Cardiac septum (tissue), 1 donor: ENCODE results near the gene CLCC1. TPM values are rescaled to one million over a fixed set of nuclear protein-coding genes. Genes with fewer than 3 reads are reported as not detected.
"Not testable (repeated sequence)": the region's sequence is repeated elsewhere in the genome, so short reads cannot be mapped to it uniquely, and the experiment has no call there.

ENCODE experiments used
- DNase-seq: peaks from one replicate; pipeline ENCODE4 v3.0.0-alpha.2; 2020; ENCODE audit warnings: low spot score
- intact Hi-C: fragments of 100-400 bp; cut with DNase I; formaldehyde crosslinking; loops from one replicate; pipeline ENCODE4 v1.14.0; 2022
- total RNA-seq: library from RNA; stranded (reverse); fragmentation: NEBNext Ultra II Directional; extraction: Animal tissue kit (Norgen Biotek cat#: 25700); gene quantifications from one replicate; pipeline ENCODE4 v1.2.1, GENCODE V29; 2021
- donor health status: DM: no; HTN: no; CAD: no.

CLCC1 gene
- total RNA-seq, 1 donor from 2014 or later = 24.7 TPM

DNA sequence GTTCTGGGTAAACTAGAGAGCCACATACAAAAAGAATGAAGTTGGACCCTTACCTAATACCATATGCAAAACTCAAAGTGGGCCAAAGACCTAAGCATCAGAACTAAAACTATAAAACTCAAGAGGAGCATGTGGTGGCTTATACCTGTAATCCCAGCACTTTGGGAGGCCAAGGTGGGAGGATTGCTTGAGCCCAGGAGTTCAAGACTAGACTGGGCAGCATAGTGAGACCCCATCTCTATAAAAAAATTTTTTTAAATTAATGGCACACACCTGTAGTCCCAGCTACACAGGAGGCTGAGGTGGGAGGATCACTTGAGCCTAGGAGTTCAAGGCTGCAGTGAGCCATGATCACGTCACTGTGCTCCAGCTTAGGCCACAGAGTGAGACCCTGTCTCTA lies 35.7 kb downstream of the CLCC1 start:
- intact Hi-C loops, DNase-seq: not testable (repeated sequence)

DNA sequence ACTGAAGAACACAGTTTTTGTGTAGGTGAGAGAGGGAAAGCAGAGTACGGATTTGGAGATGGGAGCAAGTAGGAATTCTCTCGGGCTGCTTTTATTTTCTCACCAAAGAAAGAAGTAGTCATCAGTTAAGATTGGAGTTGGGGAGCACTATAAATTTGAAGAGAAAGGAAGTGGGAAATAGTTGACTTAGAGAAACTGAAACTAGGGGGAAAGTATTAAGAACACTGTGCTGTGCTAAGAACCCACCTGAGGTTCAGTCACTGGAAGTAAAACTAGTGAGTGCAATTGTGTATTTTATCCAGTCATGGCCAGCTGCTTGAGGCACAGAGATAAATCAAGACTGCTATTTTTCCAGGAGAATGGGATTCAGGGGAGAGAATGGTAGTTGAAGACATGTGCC lies 37.4 kb downstream of the CLCC1 start:
- DNase-seq = no peak
- intact Hi-C loops = no loop called here

DNA sequence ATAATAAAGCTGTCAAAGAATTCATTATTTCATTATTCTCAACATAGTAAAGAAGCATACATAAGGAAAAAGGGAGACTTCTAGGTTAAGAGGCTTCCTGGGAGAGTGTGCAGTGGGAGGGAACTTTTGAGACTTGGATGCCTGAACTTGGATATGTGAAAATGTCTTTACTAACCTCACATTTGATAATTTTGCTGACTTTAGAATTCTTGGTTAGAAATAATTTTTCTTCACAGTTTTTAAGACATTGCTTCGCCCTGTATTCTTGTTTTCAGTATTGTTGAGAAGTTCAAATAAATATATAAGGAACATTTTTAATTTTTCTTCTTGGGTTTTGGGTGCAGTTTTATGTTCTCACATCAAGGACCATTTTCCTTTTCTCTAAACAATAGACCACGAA lies 46.5 kb downstream of the CLCC1 start:
- DNase-seq = no peak
- intact Hi-C loops = no loop called here

Other genes starting within 250 kb of the CLCC1 start
- gene STXBP3, start 216.8 kb downstream of the CLCC1 start, total RNA-seq = 30.3 TPM
- not detected for gene AKNAD1, start 106.4 kb downstream of the CLCC1 start, total RNA-seq
- gene GPSM2, start 86.5 kb downstream of the CLCC1 start, total RNA-seq = 0.92 TPM
- 15.7 TPM for gene WDR47, start 78.6 kb upstream of the CLCC1 start, total RNA-seq
- gene TAF13, start 112.5 kb upstream of the CLCC1 start, total RNA-seq = 65.0 TPM
- gene TMEM167B, start 127.3 kb upstream of the CLCC1 start, total RNA-seq = 37.4 TPM
- gene ELAPOR1, start 150.6 kb upstream of the CLCC1 start, total RNA-seq = 0.30 TPM